GM18868 (cell line): ENCODE data around the gene PPM1N.

Source experiments
- ATAC-seq: cut with Tn5 transposase; IDR thresholded peaks from one replicate; pipeline ENCODE4 v1.9.1; 2021; ENCODE audit warnings: mild to moderate bottlenecking, moderate library complexity; ENCODE audit not compliant: unreplicated experiment

PPM1N gene

DNA sequence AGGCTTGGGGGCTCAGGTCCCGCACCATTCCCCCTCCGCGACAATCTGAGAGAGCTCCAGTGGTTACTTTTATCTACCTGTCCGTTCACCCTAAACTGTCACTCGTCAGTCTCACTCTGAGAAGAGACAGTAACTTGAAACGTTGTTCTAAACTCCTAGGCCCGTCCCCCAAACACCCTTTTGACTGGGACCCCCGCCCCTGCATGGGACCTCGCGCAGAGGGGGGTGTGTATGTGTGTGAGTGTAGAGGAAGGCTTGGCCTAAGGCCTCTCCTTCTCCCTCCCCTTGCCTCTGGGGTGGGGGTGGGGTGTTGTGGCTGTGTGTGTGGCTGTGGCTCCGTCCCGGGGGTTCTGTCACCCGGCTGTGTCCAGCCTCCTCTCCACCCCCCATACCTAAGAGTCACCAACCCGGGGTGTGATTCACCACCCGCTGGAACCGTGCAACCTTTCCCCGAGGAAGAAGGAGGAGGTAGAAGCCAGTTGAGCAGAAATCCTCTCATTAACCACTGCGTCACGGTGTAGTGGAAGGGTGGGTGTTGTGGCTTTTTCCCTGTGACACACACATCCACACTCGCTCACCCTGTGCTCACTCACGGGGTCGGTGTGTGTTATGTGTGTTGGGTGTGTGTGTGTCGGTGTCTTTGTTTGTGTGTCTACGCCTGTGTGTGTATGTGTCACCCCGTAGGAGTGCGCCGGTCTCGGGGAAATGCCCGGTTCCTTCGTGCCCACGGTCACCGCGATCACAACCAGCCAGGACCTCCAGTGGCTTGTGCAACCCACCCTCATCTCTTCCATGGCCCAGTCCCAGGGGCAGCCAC, 28.1 kb upstream of the PPM1N start:
- ATAC-seq, result no peak

DNA sequence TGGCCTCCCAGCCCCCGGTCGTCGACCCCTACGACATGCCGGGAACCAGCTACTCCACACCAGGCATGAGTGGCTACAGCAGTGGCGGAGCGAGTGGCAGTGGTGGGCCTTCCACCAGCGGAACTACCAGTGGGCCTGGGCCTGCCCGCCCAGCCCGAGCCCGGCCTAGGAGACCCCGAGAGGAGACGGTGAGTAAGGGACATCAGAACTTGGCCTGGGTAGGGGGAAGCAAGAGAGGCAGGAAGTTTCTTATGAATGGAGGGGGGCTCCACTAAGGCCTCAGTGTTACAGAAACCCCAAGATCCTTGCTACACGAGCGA, 27.5 kb upstream of the PPM1N start:
- no peak for ATAC-seq

DNA sequence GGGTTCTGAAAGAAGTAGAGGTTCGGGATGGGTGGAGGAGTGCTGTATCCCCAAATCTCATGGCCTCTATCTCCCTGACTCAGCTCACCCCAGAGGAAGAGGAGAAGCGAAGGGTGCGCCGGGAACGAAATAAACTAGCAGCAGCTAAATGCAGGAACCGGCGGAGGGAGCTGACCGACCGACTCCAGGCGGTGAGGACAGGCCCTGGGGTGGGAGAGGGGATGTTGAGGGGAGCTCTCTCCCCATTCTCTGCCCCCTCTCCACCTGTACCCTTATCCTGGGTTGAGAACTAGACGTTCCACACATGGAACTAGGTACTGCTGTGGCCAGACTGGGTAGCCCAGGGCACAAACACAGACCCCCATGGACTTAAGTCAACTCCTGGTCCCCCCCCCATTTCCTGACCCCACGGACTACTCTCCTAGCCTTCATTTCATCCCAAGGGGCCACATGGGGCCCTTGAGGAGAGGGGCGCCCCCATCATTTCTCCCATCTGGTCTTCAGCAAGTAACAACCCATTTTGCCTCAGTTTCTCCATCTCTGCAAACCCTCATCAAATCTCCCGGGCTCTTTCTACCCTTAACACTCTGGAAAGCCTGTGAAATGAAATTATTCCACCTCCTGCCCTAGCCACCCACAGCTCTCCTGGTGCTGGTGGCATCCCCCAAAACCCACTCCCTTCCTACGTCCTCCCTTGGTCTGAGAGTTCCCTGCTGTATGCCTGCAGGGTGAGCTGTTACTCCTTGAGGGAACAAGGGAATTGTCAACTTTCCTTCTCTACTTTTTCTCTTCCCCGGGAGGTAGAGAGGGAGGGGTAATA, 26.9 kb upstream of the PPM1N start:
- no peak for ATAC-seq

- no peak for ATAC-seq
These were observed 26.2 kb upstream of the PPM1N start for GRCh38 chr19:45471931-45472562.

GRCh38 chr19:45472563-45473366, 25.5 kb upstream of the PPM1N start:
- ATAC-seq, result no peak

DNA sequence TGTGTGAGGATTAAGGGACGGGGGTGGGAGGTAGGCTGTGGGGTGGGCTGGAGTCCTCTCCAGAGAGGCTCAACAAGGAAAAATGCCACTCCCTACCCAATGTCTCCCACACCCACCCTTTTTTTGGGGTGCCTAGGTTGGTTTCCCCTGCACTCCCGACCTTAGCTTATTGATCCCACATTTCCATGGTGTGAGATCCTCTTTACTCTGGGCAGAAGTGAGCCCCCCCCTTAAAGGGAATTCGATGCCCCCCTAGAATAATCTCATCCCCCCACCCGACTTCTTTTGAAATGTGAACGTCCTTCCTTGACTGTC, 24.9 kb upstream of the PPM1N start:
- ATAC-seq, result no peak

GRCh38 chr19:45473682-45474605, 24.3 kb upstream of the PPM1N start:
- no peak for ATAC-seq

- no peak for ATAC-seq
These were observed 23.4 kb upstream of the PPM1N start for GRCh38 chr19:45474606-45475521.

DNA sequence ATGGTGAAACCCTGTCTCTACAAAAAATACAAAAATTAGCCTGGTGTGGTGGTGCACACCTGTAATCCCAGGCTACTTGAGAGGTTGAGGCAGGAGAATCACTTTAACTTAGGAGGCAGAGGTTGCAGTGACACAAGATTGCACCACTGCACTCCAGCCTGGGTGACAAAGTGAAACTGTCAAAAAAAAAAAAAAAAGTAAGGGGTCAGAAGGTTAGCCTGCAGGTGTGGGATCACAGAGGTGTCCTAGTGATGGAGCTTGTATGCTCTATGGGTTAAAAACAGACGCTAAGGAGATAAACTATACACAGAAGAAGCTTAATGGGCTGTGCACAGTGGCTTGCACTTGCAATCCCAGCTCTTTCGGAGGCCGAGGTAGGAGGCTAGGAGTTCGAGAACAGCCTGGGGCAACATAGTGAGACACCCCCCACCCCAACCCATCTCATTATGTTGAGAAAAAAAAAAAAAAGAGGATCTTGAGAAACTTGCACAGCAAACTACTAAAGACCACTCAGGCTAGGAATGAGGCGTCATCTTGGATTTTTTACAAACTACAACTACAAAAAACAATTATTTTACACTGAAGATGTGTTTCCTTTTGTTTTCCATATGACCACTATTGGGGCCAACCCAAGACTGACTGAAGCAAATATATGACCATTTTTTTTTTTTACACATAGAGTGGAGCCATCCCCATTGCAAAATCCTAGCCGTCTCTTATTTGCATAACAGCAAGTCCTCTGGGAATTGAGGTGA, 22.5 kb upstream of the PPM1N start:
- ATAC-seq, result no peak

- no peak for ATAC-seq
These were observed 21.9 kb upstream of the PPM1N start for GRCh38 chr19:45476304-45476703.

GRCh38 chr19:45477186-45477585, 21.1 kb upstream of the PPM1N start:
- no peak for ATAC-seq

DNA sequence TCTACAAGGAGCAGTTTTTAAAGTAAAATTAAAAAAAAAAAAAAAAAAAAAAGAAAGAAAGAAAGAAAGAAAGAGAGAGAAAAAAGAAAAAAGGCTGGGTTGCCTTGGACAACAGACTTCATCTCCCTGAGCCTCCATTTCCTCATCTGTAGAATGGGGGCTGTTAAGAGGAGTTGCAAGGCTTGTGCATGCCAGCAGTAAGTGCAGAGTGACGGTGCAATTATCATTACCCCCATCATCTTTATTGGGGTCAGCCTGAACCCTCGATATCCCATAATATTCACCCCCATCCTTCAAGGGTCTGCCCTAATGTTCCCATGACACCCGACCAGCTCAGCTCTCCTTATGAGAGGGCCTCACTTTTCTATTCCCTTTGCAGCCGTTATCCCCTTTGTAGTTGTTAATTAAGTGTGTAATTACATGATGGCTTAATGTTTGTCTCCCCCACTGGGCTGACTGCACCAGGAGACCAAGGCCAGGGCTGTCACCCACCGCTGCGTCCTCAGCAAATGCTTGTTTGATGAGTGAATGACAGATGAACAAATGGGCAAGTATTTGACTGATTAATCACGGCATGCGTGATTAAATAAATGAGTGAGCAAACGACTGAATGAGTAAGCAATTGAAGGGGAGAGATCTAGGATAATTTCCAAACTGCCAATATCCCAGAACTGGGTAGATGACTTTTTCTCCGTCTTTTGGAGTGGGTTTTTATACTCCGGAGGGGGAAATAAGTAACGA, 20.4 kb upstream of the PPM1N start:
- peak; percentile 10 for ATAC-seq

- ATAC-seq, result peak; percentile 74
These were observed 19.6 kb upstream of the PPM1N start for GRCh38 chr19:45478454-45479238.

- ATAC-seq, result no peak
These were observed 15.2 kb upstream of the PPM1N start for GRCh38 chr19:45483033-45483432.

DNA sequence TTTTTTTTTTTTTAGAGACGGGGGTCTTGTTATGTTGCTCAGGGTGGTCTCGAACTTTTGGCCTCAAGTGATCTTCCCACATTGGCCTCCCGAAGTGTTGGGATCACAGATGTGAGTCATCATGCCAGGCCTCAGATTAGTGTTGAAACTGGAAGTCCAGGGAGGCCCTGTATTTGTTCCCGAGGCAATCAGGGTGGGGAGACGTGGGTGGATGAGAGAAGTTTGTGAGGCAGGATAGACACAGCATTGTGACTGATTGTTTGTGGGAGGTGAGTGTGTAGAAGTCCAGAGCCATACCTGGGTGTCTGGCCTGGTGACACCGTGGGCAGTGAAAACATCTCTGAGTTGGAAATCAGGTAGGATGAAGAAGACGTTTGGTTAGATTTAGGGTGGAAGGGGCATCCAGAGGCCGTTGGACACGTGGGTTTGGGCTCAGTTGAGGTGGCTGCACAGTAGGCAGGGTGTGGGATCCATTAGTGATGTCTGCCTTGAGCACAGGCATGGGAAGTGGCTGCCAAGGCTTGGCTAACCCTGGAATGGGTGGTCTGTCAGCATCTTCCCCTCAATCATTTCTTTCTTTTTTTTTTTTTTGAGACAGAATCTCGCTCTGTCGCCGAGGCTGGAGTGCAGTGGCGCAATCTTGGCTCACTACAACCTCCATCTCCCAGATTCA, 13.8 kb upstream of the PPM1N start:
- ATAC-seq, result no peak

GRCh38 chr19:45485305-45486077, 12.8 kb upstream of the PPM1N start:
- peak; percentile 96 for ATAC-seq
